Thymus (tissue), 11 donors: ENCODE measurements around the gene GRK5. TPM values are rescaled to one million over a fixed set of nuclear protein-coding genes. Genes with fewer than 3 reads are reported as not detected.
A peak's percentile ranks its signal among the peaks of the same experiment; 100 is the strongest.

ENCODE experiments used
- DNase-seq, 9 donors: peaks; one replicate each; pipeline ENCODE4 v3.0.0-alpha.2; 2013; ENCODE audit warnings: low spot score in 9 of 9, low read depth in 6 of 9, missing footprints in 1 of 9
- H3K27ac ChIP-seq, 2 donors: one replicate each; pipeline ENCODE4 v1.5.1; 2013; ENCODE audit warnings: control low read depth in 1 of 2, low read depth in 1 of 2, low read length in 1 of 2, mild to moderate bottlenecking in 1 of 2, moderate library complexity in 1 of 2
- H3K27me3 ChIP-seq, 2 donors: one replicate each; pipeline ENCODE4 v1.5.1; 2013; ENCODE audit warnings: low read length in 1 of 2; ENCODE audit not compliant: control insufficient read depth in 2 of 2, insufficient read depth in 1 of 2
- H3K36me3 ChIP-seq, 2 donors: one replicate each; pipeline ENCODE4 v1.5.1; 2013; ENCODE audit warnings: low read length in 1 of 2, mild to moderate bottlenecking in 1 of 2, moderate library complexity in 1 of 2; ENCODE audit not compliant: control insufficient read depth in 2 of 2, insufficient read depth in 2 of 2
- H3K4me1 ChIP-seq, 2 donors: one replicate each; pipeline ENCODE4 v1.5.1; 2013; ENCODE audit warnings: low read length in 2 of 2; ENCODE audit not compliant: control insufficient read depth in 2 of 2, insufficient read depth in 2 of 2
- H3K4me3 ChIP-seq, 2 donors: one replicate each; pipeline ENCODE4 v1.5.1; 2013; ENCODE audit warnings: low read length in 2 of 2, control low read depth in 1 of 2, mild to moderate bottlenecking in 1 of 2
- H3K9me3 ChIP-seq, 2 donors: one replicate each; pipeline ENCODE4 v1.5.1; 2013; ENCODE audit warnings: low read length in 1 of 2, mild to moderate bottlenecking in 1 of 2; ENCODE audit not compliant: control insufficient read depth in 2 of 2, insufficient read depth in 1 of 2
- WGBS: extraction: QIAGEN DNeasy Blood & Tissue Kit; methylation state at CpG from one replicate; pipeline ENCODE4 v1.1.7; 2013; 5-methylcytosine and 5-hydroxymethylcytosine counted together
- polyA plus RNA-seq: library from polyadenylated mRNA; stranded (reverse); fragments of 200-250 nt; gene quantifications from one replicate; pipeline ENCODE4 v1.2.3, GENCODE V29; 2013
- total RNA-seq: library from RNA; stranded (reverse); fragments of 120-200 nt; gene quantifications from one replicate; pipeline ENCODE4 v1.2.4, GENCODE V29; 2013
- donor health status: healthy.

The GRK5 gene
- total and polyA plus RNA-seq, 2 donors = 14.4 to 18.5 TPM

- Histone ChIP-seq H3K27ac (peak overlapping the region in 1 of 2 donors; percentile 22), H3K4me3 (no peak overlapping the region), H3K9me3 (no peaks in the 10 kb centered on the region), H3K27me3 (no peaks in the 10 kb centered on the region), H3K4me1 (peaks cover 33 to 49% of the 10 kb centered on the region in 2 donors), H3K36me3 (no peaks in the 10 kb centered on the region)
- DNase-seq = no peak
- 89% methylated on average over 4 of the region's 4 CpGs for WGBS
These were observed 273.3 kb downstream of the GRK5 start for GRCh38 chr10:119480667-119481066.

- Histone ChIP-seq H3K27ac (no peak overlapping the region), H3K9me3 (no peaks in the 10 kb centered on the region), H3K4me3 (no peak overlapping the region), H3K27me3 (no peaks in the 10 kb centered on the region), H3K4me1 (peaks cover 31 to 42% of the 10 kb centered on the region in 2 donors), H3K36me3 (no peaks in the 10 kb centered on the region)
- no peak for DNase-seq
- 98% methylated on average over 12 of the region's 12 CpGs for WGBS
These were observed 274.5 kb downstream of the GRK5 start for GRCh38 chr10:119481781-119482426.

- Histone ChIP-seq H3K36me3 (no peaks in the 10 kb centered on the region), H3K27me3 (no peaks in the 10 kb centered on the region), H3K4me3 (no peak overlapping the region), H3K9me3 (no peaks in the 10 kb centered on the region), H3K27ac (no peak overlapping the region), H3K4me1 (peaks cover 20 to 31% of the 10 kb centered on the region in 2 donors)
- DNase-seq = no peak
- WGBS = 92% methylated on average over 6 of the region's 6 CpGs
These were observed 275.6 kb downstream of the GRK5 start for GRCh38 chr10:119483001-119483400.

- no peak for DNase-seq
- 90% methylated on average over 9 of the region's 9 CpGs for WGBS
- Histone ChIP-seq H3K27me3 (no peaks in the 10 kb centered on the region), H3K36me3 (no peaks in the 10 kb centered on the region), H3K4me1 (peaks cover 12 to 23% of the 10 kb centered on the region in 2 donors), H3K4me3 (no peak overlapping the region), H3K9me3 (no peaks in the 10 kb centered on the region), H3K27ac (no peak overlapping the region)
These were observed 276.5 kb downstream of the GRK5 start for GRCh38 chr10:119483839-119484238.

- Histone ChIP-seq H3K27ac (peak overlapping the region in 1 of 2 donors; percentile 15), H3K36me3 (no peaks in the 10 kb centered on the region), H3K27me3 (no peaks in the 10 kb centered on the region), H3K4me1 (peaks cover 19 to 43% of the 10 kb centered on the region in 2 donors), H3K4me3 (no peak overlapping the region), H3K9me3 (no peaks in the 10 kb centered on the region)
- 97% methylated on average over 7 of the region's 7 CpGs for WGBS
- DNase-seq = no peak
These were observed 281.3 kb downstream of the GRK5 start for GRCh38 chr10:119488675-119489074.

- 63% methylated on average over 5 of the region's 5 CpGs for WGBS
- Histone ChIP-seq H3K27ac (peak overlapping the region; percentile 83 to 87), H3K4me1 (peaks cover 25 to 50% of the 10 kb centered on the region in 2 donors), H3K27me3 (no peaks in the 10 kb centered on the region), H3K4me3 (peak overlapping the region in 1 of 2 donors; percentile 65), H3K9me3 (no peaks in the 10 kb centered on the region), H3K36me3 (no peaks in the 10 kb centered on the region)
- no peak for DNase-seq
These were observed 282.6 kb downstream of the GRK5 start for GRCh38 chr10:119489991-119490326.

GRCh38 chr10:119491966-119492757 is 284.8 kb downstream of the GRK5 start:
- H3K27ac ChIP-seq = peak overlapping the region in 1 of 2 donors; percentile 69
- WGBS = 53% methylated on average over 6 of the region's 6 CpGs

GRCh38 chr10:119493155-119493554 is 285.8 kb downstream of the GRK5 start:
- Histone ChIP-seq H3K27me3 (no peaks in the 10 kb centered on the region), H3K4me3 (no peak overlapping the region), H3K9me3 (no peaks in the 10 kb centered on the region), H3K4me1 (peaks cover 25 to 66% of the 10 kb centered on the region in 2 donors), H3K27ac (no peak overlapping the region), H3K36me3 (peaks cover 4 to 7% of the 10 kb centered on the region in 2 donors)
- WGBS = 76% methylated on average over 11 of the region's 11 CpGs
- DNase-seq = peak in 1 of 9 donors; percentile 25

More at GRCh38 chr10:119491966-119492757, 284.8 kb downstream of the GRK5 start:
- peaks cover 0 to under 1% of the 10 kb centered on the region in 2 donors for H3K36me3 ChIP-seq
- no peak overlapping the region for H3K4me3 ChIP-seq
- H3K4me1 ChIP-seq = peaks cover 25 to 59% of the 10 kb centered on the region in 2 donors
- H3K9me3 ChIP-seq = no peaks in the 10 kb centered on the region
- DNase-seq = no peak
- no peaks in the 10 kb centered on the region for H3K27me3 ChIP-seq
